Activated CD4-positive, alpha-beta memory T cell treated with anti-CD3 and anti-CD28 coated beads, Interleukin-2, amount 10 ng/mL, durations not matched to agents 7 days and 5 days (primary cell): ENCODE results near the gene PRSS12. TPM values are rescaled to one million over a fixed set of nuclear protein-coding genes. Genes with fewer than 3 reads are reported as not detected.
"Not testable (repeated sequence)": the region's sequence is repeated elsewhere in the genome, so short reads cannot be mapped to it uniquely, and the experiment has no call there.

Experiments used
- CTCF ChIA-PET: fragments of 350-600 bp; sonication (Branson Sonifier 250); formaldehyde crosslinking; loops from one replicate; lab custom pipeline; 2021; ENCODE audit warnings: antibody characterized with exemption, inconsistent platforms; lab: Charles Lee
- POLR2A ChIA-PET: fragments of 350-600 bp; sonication (Branson Sonifier 250); formaldehyde crosslinking; loops from one replicate; lab custom pipeline; 2021; ENCODE audit warnings: antibody characterized with exemption; lab: Charles Lee
- DNase-seq: peaks from one replicate; pipeline ENCODE4 v3.0.0-alpha.2; 2020
- H3K27ac Mint-ChIP-seq: one replicate; pipeline ENCODE4 v1.8.0; 2021; ENCODE audit warnings: mild to moderate bottlenecking, mixed read lengths
- H3K27me3 Mint-ChIP-seq: one replicate; pipeline ENCODE4 v1.8.0; 2021; ENCODE audit warnings: mixed read lengths
- H3K36me3 Mint-ChIP-seq: one replicate; pipeline ENCODE4 v1.8.0; 2021; ENCODE audit warnings: low read depth, mixed read lengths
- H3K4me1 Mint-ChIP-seq: one replicate; pipeline ENCODE4 v1.8.0; 2021; ENCODE audit warnings: mixed read lengths
- H3K4me3 Mint-ChIP-seq: one replicate; pipeline ENCODE4 v1.8.0; 2021; ENCODE audit warnings: mild to moderate bottlenecking, mixed read lengths
- H3K9me3 Mint-ChIP-seq: one replicate; pipeline ENCODE4 v1.8.0; 2021; ENCODE audit warnings: mixed read lengths
- total RNA-seq, 2 experiments: library from RNA; stranded (reverse); gene quantifications; one replicate each; pipeline ENCODE4 v1.2.3, GENCODE V29; 2021

Gene PRSS12
- total RNA-seq, 2 experiments from 2014 or later: not detected

DNA sequence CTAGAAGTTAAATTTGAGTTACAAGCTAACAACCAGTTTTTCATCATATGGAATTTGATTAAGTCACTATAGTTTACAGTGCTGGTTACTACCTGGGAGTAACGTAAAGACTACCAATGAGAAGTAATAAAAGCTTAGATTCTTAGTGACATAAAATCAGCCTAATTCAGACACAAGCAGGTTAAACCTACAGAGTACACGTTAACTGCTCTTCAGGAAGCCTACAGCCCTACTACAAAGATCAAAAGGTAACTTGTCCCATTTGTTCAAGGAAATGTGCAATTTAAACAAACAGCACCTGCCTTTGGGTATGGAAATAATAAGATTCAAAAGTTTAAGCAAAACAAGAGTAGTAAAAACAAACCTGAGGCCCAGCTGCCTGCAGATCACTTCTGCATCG is 21.5 kb downstream of the PRSS12 start:
- Mint-ChIP-seq H3K4me3 (no peak overlapping the region), H3K9me3 (no peaks in the 10 kb centered on the region), H3K4me1 (no peaks in the 10 kb centered on the region), H3K27ac (no peak overlapping the region), H3K27me3 (peaks cover 6% of the 10 kb centered on the region), H3K36me3 (no peaks in the 10 kb centered on the region)
- DNase-seq: no peak
- ChIA-PET CTCF (no interaction called here), POLR2A (no interaction called here)

GRCh38 chr4:118329849-118330248 is 23.0 kb downstream of the PRSS12 start:
- DNase-seq: no peak
- no peak overlapping the region for H3K27ac Mint-ChIP-seq
- H3K4me3 Mint-ChIP-seq: no peak overlapping the region
- no peaks in the 10 kb centered on the region for H3K36me3 Mint-ChIP-seq
- ChIA-PET CTCF (no interaction called here), POLR2A (no interaction called here)
- H3K27me3 Mint-ChIP-seq: peaks cover 8% of the 10 kb centered on the region
- no peaks in the 10 kb centered on the region for H3K9me3 Mint-ChIP-seq
- no peaks in the 10 kb centered on the region for H3K4me1 Mint-ChIP-seq

DNA sequence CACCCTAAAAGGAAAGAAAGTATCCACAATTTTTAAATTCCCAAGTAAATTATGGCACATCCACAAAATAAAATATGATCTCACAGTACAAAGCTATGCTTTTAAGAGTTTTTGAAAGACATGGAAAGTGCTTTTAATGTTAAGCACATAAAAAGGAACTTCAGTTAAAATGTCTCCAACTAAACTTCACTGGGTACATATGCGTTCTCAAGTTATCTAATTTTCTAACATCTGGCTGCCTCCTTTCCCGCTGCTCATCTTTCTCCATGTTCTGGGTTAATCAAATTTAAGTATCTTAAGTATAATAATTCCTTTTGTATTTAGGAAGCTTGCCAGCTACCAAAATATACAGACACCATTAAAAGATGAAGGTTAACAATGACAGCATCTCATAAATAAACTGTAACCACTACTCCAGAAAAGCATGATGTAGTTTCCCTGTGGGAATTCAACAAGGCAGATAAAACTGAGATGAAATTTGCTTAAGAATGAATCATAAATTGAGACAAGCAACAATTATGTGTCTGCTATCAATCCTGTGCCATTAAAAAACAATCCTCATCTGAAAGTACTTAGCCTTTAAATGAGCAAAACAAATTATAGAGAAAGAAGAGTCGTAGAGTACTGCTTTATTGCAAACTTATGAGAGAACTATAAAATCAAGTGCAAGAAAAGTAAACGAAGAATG is 25.1 kb downstream of the PRSS12 start:
- no peak for DNase-seq
- Mint-ChIP-seq H3K36me3 (no peaks in the 10 kb centered on the region), H3K4me3 (no peak overlapping the region), H3K9me3 (no peaks in the 10 kb centered on the region), H3K4me1 (no peaks in the 10 kb centered on the region), H3K27ac (no peak overlapping the region), H3K27me3 (peaks cover 6% of the 10 kb centered on the region)
- ChIA-PET POLR2A (no interaction called here), CTCF (no interaction called here)

DNA sequence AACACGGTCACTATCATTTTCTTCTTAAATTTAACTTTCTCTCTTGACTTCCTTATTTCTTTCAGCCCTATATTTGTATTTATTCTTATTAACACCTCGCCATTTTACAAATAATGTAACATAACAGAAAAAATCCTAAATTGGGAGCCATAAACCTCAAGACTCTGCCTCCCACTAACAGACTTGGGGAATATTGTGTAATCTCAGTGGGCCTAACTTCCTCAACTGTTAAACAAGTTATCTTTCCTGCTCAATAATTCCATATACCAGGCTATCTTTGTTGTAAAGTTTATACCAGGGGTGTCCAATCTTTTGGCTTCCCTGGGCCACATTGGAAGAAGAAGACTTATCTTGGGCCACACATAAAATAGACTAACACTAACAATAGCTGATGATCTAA is 26.2 kb downstream of the PRSS12 start:
- Mint-ChIP-seq H3K27me3 (peaks cover 6% of the 10 kb centered on the region), H3K4me1 (no peaks in the 10 kb centered on the region), H3K36me3 (no peaks in the 10 kb centered on the region), H3K27ac (no peak overlapping the region), H3K4me3 (no peak overlapping the region), H3K9me3 (no peaks in the 10 kb centered on the region)
- no peak for DNase-seq
- ChIA-PET CTCF (no interaction called here), POLR2A (no interaction called here)

GRCh38 chr4:118325431-118325830 is 27.4 kb downstream of the PRSS12 start:
- Mint-ChIP-seq H3K36me3 (no peaks in the 10 kb centered on the region), H3K9me3 (no peaks in the 10 kb centered on the region), H3K4me1 (no peaks in the 10 kb centered on the region), H3K27me3 (peaks cover 7% of the 10 kb centered on the region), H3K27ac (no peak overlapping the region), H3K4me3 (no peak overlapping the region)
- CTCF ChIA-PET: no interaction called here
- DNase-seq: no peak
- POLR2A ChIA-PET: no interaction called here

DNA sequence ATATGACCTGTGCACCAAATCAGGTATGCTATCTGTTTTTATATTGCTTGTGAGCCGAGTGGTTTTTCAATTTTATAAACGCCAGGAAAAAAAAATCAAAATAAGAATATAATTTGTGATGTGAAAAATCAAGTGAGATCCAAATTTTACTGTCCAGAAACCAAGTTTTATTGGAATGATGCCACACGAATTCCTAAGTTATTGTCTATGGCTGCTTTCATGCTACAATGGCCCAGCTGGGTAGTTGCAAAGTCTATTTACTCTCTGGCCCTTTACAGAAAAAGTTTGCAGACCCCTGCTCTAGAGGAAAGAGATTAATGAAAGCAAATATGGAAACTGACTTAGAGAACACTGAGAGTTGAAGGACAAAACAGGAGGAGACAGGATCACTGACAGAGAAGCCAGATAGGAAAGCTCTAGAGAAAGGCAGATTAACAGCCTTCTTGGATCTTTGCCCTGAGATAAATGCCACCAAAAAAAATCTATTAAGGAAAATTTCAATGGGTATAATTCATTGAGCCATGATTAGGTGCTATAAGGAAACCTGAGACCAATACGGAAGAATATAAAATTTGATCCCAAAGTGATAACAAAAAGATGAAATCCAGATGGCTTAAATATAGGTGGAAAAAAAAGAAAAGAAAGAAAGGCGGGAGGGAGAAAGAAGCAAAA is 29.8 kb downstream of the PRSS12 start:
- ChIA-PET CTCF (no interaction called here), POLR2A (no interaction called here)
- H3K36me3 Mint-ChIP-seq: no peaks in the 10 kb centered on the region
- no peak for DNase-seq
- no peaks in the 10 kb centered on the region for H3K9me3 Mint-ChIP-seq
- peaks cover 9% of the 10 kb centered on the region for H3K27me3 Mint-ChIP-seq
- no peak overlapping the region for H3K4me3 Mint-ChIP-seq
- H3K27ac Mint-ChIP-seq: no peak overlapping the region
- H3K4me1 Mint-ChIP-seq: no peaks in the 10 kb centered on the region

GRCh38 chr4:118318931-118319330 is 33.9 kb downstream of the PRSS12 start:
- no peak for DNase-seq
- Mint-ChIP-seq H3K9me3 (no peaks in the 10 kb centered on the region), H3K4me1 (no peaks in the 10 kb centered on the region), H3K4me3 (no peak overlapping the region), H3K36me3 (no peaks in the 10 kb centered on the region), H3K27ac (no peak overlapping the region), H3K27me3 (peaks cover 9% of the 10 kb centered on the region)
- ChIA-PET CTCF (no interaction called here), POLR2A (no interaction called here)

DNA sequence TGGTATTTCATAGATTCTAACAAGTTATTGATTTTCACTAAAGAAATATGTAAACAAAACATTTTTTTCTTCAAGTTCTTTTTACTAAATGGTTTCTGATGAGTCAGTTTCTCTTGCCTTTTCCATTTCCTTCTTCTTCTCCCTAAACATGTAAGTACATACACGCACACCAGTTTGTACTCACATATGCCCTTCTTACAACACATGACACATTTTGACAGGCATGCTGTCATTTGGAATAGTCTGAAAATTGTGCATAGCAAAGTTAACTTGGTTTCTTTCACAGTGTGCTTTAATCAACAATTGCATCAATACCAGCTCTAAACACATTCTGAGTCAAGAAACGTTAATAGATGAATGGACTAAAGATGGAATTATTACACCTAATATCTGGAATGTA is 35.1 kb downstream of the PRSS12 start:
- Mint-ChIP-seq H3K27ac (no peak overlapping the region), H3K4me3 (no peak overlapping the region), H3K9me3 (no peaks in the 10 kb centered on the region), H3K4me1 (no peaks in the 10 kb centered on the region), H3K36me3 (no peaks in the 10 kb centered on the region), H3K27me3 (peaks cover 9% of the 10 kb centered on the region)
- DNase-seq: no peak
- ChIA-PET POLR2A (no interaction called here), CTCF (no interaction called here)

- Mint-ChIP-seq H3K27me3 (peaks cover 5% of the 10 kb centered on the region), H3K4me1 (no peaks in the 10 kb centered on the region), H3K9me3 (no peaks in the 10 kb centered on the region), H3K36me3 (no peaks in the 10 kb centered on the region), H3K4me3 (no peak overlapping the region), H3K27ac (no peak overlapping the region)
- no peak for DNase-seq
- CTCF ChIA-PET: interaction anchor here (1.0 kb wide), 1 partner anchor 38 kb away, joined by 5 read pairs; no protein-coding TSS in a partner anchor
- POLR2A ChIA-PET: no interaction called here
Measured at GRCh38 chr4:118314221-118314620, 38.6 kb downstream of the PRSS12 start.

DNA sequence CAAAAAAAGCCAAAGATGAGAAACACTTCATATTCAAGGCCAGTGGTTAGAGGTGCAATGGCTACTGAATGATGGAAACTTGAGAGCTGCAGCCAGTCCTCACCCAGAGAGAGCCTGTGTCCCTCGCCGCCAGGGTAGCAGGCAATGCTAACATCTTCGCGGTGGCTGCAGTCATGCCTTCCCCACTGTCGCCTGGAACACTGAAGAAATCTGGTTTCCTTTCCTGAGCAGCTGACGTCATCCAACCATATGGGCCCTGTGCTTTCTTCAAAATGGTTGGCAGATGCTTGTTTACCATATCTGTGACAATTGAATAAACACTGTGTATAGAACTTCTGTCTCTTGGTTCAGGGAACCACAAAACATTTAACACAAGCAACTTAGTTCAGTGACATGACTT is 39.7 kb downstream of the PRSS12 start:
- no peak for DNase-seq
- H3K27ac Mint-ChIP-seq: no peak overlapping the region
- H3K4me1 Mint-ChIP-seq: no peaks in the 10 kb centered on the region
- no peaks in the 10 kb centered on the region for H3K9me3 Mint-ChIP-seq
- no peaks in the 10 kb centered on the region for H3K36me3 Mint-ChIP-seq
- H3K27me3 Mint-ChIP-seq: peaks cover 10% of the 10 kb centered on the region
- ChIA-PET POLR2A (no interaction called here), CTCF (interaction anchor here (1.0 kb wide), 1 partner anchor 39 kb away, joined by 5 read pairs; no protein-coding TSS in a partner anchor)
- H3K4me3 Mint-ChIP-seq: no peak overlapping the region

- DNase-seq: no peak
- POLR2A ChIA-PET: no interaction called here
- Mint-ChIP-seq H3K4me1 (no peaks in the 10 kb centered on the region), H3K9me3 (no peaks in the 10 kb centered on the region), H3K27me3 (peaks cover 26% of the 10 kb centered on the region), H3K4me3 (no peak overlapping the region), H3K36me3 (no peaks in the 10 kb centered on the region), H3K27ac (no peak overlapping the region)
- CTCF ChIA-PET: interaction anchor here (1.0 kb wide), 1 partner anchor 44 kb away, joined by 6 read pairs; the partner anchor contains the start of gene PRSS12
Measured at GRCh38 chr4:118308306-118309030, 44.3 kb downstream of the PRSS12 start.

DNA sequence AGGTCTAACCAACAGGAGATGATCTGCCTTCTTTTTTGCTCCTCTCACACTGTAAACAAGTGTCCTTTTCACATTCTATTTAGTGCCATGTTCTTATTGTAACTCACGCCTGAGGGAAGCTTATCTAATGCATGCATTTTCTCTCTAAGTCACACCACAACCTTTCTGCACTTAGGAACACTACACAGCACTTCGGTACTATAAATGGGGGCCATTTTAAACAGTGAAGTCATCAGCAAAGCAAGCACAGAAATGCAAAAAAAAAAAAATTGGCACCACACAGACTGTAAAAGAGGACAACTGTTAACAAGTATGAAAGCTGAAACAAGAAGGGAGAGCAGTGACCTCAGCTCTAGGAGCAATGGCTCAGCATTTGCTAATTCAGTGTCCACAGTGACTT is 45.2 kb downstream of the PRSS12 start:
- DNase-seq: no peak
- CTCF ChIA-PET: no interaction called here
- Mint-ChIP-seq H3K4me3 (no peak overlapping the region), H3K36me3 (no peaks in the 10 kb centered on the region), H3K27me3 (peaks cover 26% of the 10 kb centered on the region), H3K27ac (no peak overlapping the region), H3K9me3 (no peaks in the 10 kb centered on the region), H3K4me1 (no peaks in the 10 kb centered on the region)
- POLR2A ChIA-PET: no interaction called here

DNA sequence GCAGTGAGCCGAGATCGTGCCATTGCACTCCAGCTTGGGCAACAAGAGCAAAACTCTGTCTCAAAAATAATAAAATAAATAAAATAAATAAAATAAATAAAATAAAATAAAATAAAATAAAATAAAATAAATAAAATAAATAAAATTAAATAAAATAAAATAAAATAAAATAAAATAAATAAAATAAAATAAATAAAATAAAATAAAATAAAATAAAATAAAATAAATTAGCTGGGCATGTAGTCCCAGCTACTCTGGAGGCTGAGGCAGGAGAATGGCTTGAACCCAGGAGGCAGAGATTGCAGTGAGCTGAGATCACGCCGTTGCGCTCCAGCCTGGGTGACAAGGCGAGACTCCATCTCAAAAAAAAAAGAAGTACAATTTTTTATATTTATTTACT is 53.2 kb downstream of the PRSS12 start:
- H3K9me3 Mint-ChIP-seq, H3K36me3 Mint-ChIP-seq, H3K4me3 Mint-ChIP-seq, H3K27me3 Mint-ChIP-seq, DNase-seq, H3K4me1 Mint-ChIP-seq, POLR2A ChIA-PET, CTCF ChIA-PET, H3K27ac Mint-ChIP-seq: not testable (repeated sequence)
